ENCODE data around the gene DNAJC3. TPM values are rescaled to one million over a fixed set of nuclear protein-coding genes. Genes with fewer than 3 reads are reported as not detected.
"Not testable (repeated sequence)": the region's sequence is repeated elsewhere in the genome, so short reads cannot be mapped to it uniquely, and the experiment has no call there.

The DNAJC3 gene
- total RNA-seq, 1 donor, result 65.8 TPM

- no peak for DNase-seq (ENCODE audit: low read depth)
These were observed 68.8 kb downstream of the DNAJC3 start for GRCh38 chr13:95745752-95746151.

GRCh38 chr13:95749545-95749944 is 72.6 kb downstream of the DNAJC3 start:
- no peak for DNase-seq (ENCODE audit: low read depth)
- TF ChIP-seq CTCF (IDR thresholded peaks at IDR 0.05; ENCODE audit: insufficient read depth, low read length), result no peak
- no peak overlapping the region for H3K4me3 ChIP-seq (ENCODE audit: low read depth, low read length)

More at GRCh38 chr13:95745752-95746151, 68.8 kb downstream of the DNAJC3 start:
- TF ChIP-seq CTCF (IDR thresholded peaks at IDR 0.05; ENCODE audit: insufficient read depth, low read length), result peak; percentile 12
- no peak overlapping the region for H3K4me3 ChIP-seq (ENCODE audit: low read depth, low read length)

- TF ChIP-seq CTCF (IDR thresholded peaks at IDR 0.05; ENCODE audit: insufficient read depth, low read length), result no peak
- H3K4me3 ChIP-seq (ENCODE audit: low read depth, low read length), result no peak overlapping the region
- no peak for DNase-seq (ENCODE audit: low read depth)
These were observed 75.7 kb downstream of the DNAJC3 start for GRCh38 chr13:95752677-95753076.

GRCh38 chr13:95754069-95754468 is 77.1 kb downstream of the DNAJC3 start:
- no peak overlapping the region for H3K4me3 ChIP-seq (ENCODE audit: low read depth, low read length)
- DNase-seq (ENCODE audit: low read depth), result peak; percentile 28
- no peak for TF ChIP-seq CTCF (IDR thresholded peaks at IDR 0.05; ENCODE audit: insufficient read depth, low read length)

GRCh38 chr13:95756072-95756471 is 79.1 kb downstream of the DNAJC3 start:
- no peak for DNase-seq (ENCODE audit: low read depth)
- no peak for TF ChIP-seq CTCF (IDR thresholded peaks at IDR 0.05; ENCODE audit: insufficient read depth, low read length)

GRCh38 chr13:95762626-95763025 is 85.7 kb downstream of the DNAJC3 start:
- not testable (repeated sequence) for DNase-seq (ENCODE audit: low read depth); H3K4me3 ChIP-seq (ENCODE audit: low read depth, low read length)

More at GRCh38 chr13:95756072-95756471, 79.1 kb downstream of the DNAJC3 start:
- H3K4me3 ChIP-seq (ENCODE audit: low read depth, low read length), result no peak overlapping the region

GRCh38 chr13:95763601-95764000 is 86.7 kb downstream of the DNAJC3 start:
- DNase-seq (ENCODE audit: low read depth), result no peak
- no peak overlapping the region for H3K4me3 ChIP-seq (ENCODE audit: low read depth, low read length)
- TF ChIP-seq CTCF (IDR thresholded peaks at IDR 0.05; ENCODE audit: insufficient read depth, low read length), result no peak

Measured in fibroblast of the aortic adventitia (primary cell).